ENCODE data around the gene XXYLT1. TPM values are rescaled to one million over a fixed set of nuclear protein-coding genes. Genes with fewer than 3 reads are reported as not detected.

Gene XXYLT1
- polyA plus RNA-seq, 1 donor (not counting 4 experiments of a cell fraction or from before 2014, with no cell fraction given), result 11.1 TPM

- Histone ChIP-seq H3K4me3 (ENCODE audit: control insufficient read depth in 2 of 3, extremely low read depth in 1 of 3, insufficient read depth in 2 of 3, low read depth in 1 of 3, low read length in 3 of 3) (no peak overlapping the region), H3K9ac (ENCODE audit: control insufficient read depth, extremely low read depth, insufficient read depth, low read length) (no peak overlapping the region), H2AFZ (ENCODE audit: control insufficient read depth, low read length) (no peak overlapping the region), H3K27me3 (ENCODE audit: control insufficient read depth, extremely low read depth, insufficient read depth, low read length) (no peaks in the 10 kb centered on the region), H4K20me1 (ENCODE audit: control insufficient read depth, extremely low read depth, insufficient read depth, low read length) (peaks cover 7% of the 10 kb centered on the region), H3K9me1 (ENCODE audit: control insufficient read depth, extremely low read depth, insufficient read depth, low read length) (peaks cover 3% of the 10 kb centered on the region), H3K9me3 (ENCODE audit: control insufficient read depth, low read depth, low read length) (no peaks in the 10 kb centered on the region), H3K4me2 (ENCODE audit: control insufficient read depth, extremely low read depth, insufficient read depth, low read depth, low read length) (no peak overlapping the region), H3K36me3 (ENCODE audit: control insufficient read depth in 2 of 2, extremely low read depth in 1 of 2, insufficient read depth in 2 of 2, low read length in 2 of 2) (peaks cover 0 to 2% of the 10 kb centered on the region in 2 experiments), H3K79me2 (ENCODE audit: control insufficient read depth, insufficient read depth, low read length) (peaks cover 21% of the 10 kb centered on the region), H3K27ac (ENCODE audit: control insufficient read depth, insufficient read depth, low read length) (no peak overlapping the region), H3K4me1 (ENCODE audit: control insufficient read depth, extremely low read depth, insufficient read depth, low read length) (peaks cover 26% of the 10 kb centered on the region)
- no peak for TF ChIP-seq CTCF (optimal IDR thresholded peaks at IDR 0.05 in 1 of 3, IDR thresholded peaks at IDR 0.05 in 1 of 3, conservative IDR thresholded peaks at IDR 0.05 in 1 of 3; ENCODE audit: extremely low read depth in 1 of 3, insufficient read depth in 2 of 3, low read length in 3 of 3)
- TF ChIP-seq EZH2 (IDR thresholded peaks at IDR 0.05; ENCODE audit: low read length), result no peak
- DNase-seq (ENCODE audit: low read depth, low spot score) (no peak), FAIRE-seq (no peak)
- dilution Hi-C loops (cut with MboI; ENCODE audit: extremely low pct_ligation_motif_present, low sequenced_read_pairs), result no loop called here
These were observed 4.5 kb downstream of the XXYLT1 start for GRCh38 chr3:195266428-195266827.

GRCh38 chr3:195265363-195265976, 5.5 kb downstream of the XXYLT1 start:
- Histone ChIP-seq H3K27me3 (ENCODE audit: control insufficient read depth, extremely low read depth, insufficient read depth, low read length) (no peaks in the 10 kb centered on the region), H3K4me1 (ENCODE audit: control insufficient read depth, extremely low read depth, insufficient read depth, low read length) (peaks cover 26% of the 10 kb centered on the region), H3K9ac (ENCODE audit: control insufficient read depth, extremely low read depth, insufficient read depth, low read length) (no peak overlapping the region), H2AFZ (ENCODE audit: control insufficient read depth, low read length) (no peak overlapping the region), H3K27ac (ENCODE audit: control insufficient read depth, insufficient read depth, low read length) (no peak overlapping the region), H3K4me2 (ENCODE audit: control insufficient read depth, extremely low read depth, insufficient read depth, low read depth, low read length) (no peak overlapping the region), H3K9me1 (ENCODE audit: control insufficient read depth, extremely low read depth, insufficient read depth, low read length) (peaks cover 3% of the 10 kb centered on the region), H3K36me3 (ENCODE audit: control insufficient read depth in 2 of 2, extremely low read depth in 1 of 2, insufficient read depth in 2 of 2, low read length in 2 of 2) (peaks cover 0 to 2% of the 10 kb centered on the region in 2 experiments), H4K20me1 (ENCODE audit: control insufficient read depth, extremely low read depth, insufficient read depth, low read length) (peaks cover 7% of the 10 kb centered on the region), H3K4me3 (ENCODE audit: control insufficient read depth in 2 of 3, extremely low read depth in 1 of 3, insufficient read depth in 2 of 3, low read depth in 1 of 3, low read length in 3 of 3) (no peak overlapping the region), H3K79me2 (ENCODE audit: control insufficient read depth, insufficient read depth, low read length) (peaks cover 21% of the 10 kb centered on the region), H3K9me3 (ENCODE audit: control insufficient read depth, low read depth, low read length) (no peaks in the 10 kb centered on the region)
- TF ChIP-seq EZH2 (IDR thresholded peaks at IDR 0.05; ENCODE audit: low read length), result no peak
- DNase-seq (ENCODE audit: low read depth, low spot score) (no peak), FAIRE-seq (no peak)
- dilution Hi-C loops (cut with MboI; ENCODE audit: extremely low pct_ligation_motif_present, low sequenced_read_pairs), result no loop called here
